HepG2 (cell line): ENCODE data around the gene IQCE. TPM values are rescaled to one million over a fixed set of nuclear protein-coding genes. Genes with fewer than 3 reads are reported as not detected.
A peak's percentile ranks its signal among the peaks of the same experiment; 100 is the strongest.

Experiments
- ATAC-seq: fragments of 200-7000 bp; cut with Tn5 transposase; 3 replicates; pipeline ENCODE4 v1.9.1; 2020; ENCODE audit warnings: mild to moderate bottlenecking, moderate library complexity
- BruUV-seq: library from RNA; stranded (reverse); fragments of 400-500 nt; replicated peaks from 2 replicates; lab custom pipeline; 2021; lab: Mats Ljungman, UMichigan
- CTCF ChIA-PET: fragments of 300-600 bp; formaldehyde crosslinking; extraction: SDS; loops from one replicate; lab custom pipeline; 2021; ENCODE audit warnings: low total read pairs, inconsistent platforms, low intra/inter-chr PET ratio; lab: Yijun Ruan, JAX
- POLR2A ChIA-PET: fragments of 350-600 bp; sonication (Branson Sonifier 250); formaldehyde crosslinking; loops from one replicate; lab custom pipeline; 2020; ENCODE audit warnings: antibody characterized with exemption, inconsistent platforms; lab: Yijun Ruan, JAX
- DNase-seq: peaks from one replicate; pipeline ENCODE4 v3.0.0-alpha.2; 2015; ENCODE audit warnings: low spot score
- FAIRE-seq: peaks from 3 replicates; lab custom pipeline; 2011; peaks lifted over from hg19 to GRCh38; lab: Jason Lieb, UNC
- H2AFZ ChIP-seq: one replicate; pipeline ENCODE4 v1.6.1; 2011; ENCODE audit warnings: low read length, inconsistent platforms
- H3K27ac ChIP-seq: fragments of 300-600 bp; 3 replicates; pipeline ENCODE4 v1.8.0; 2011; ENCODE audit warnings: mixed run types, mild to moderate bottlenecking, mixed read lengths, low read length, inconsistent platforms; ENCODE audit not compliant: insufficient read depth; ENCODE audit errors: extremely low read length
- H3K27me3 ChIP-seq, 2 experiments: fragments of 200-600 bp in 1 of 2; 2 replicates in 1 of 2; 3 replicates in 1 of 2; pipeline versions ENCODE4 v1.6.0 to v1.8.0; 2011; ENCODE audit warnings: low read length in 2 of 2, mild to moderate bottlenecking in 2 of 2, moderate library complexity in 2 of 2, inconsistent platforms in 1 of 2; ENCODE audit not compliant: insufficient read depth in 2 of 2, control insufficient read depth in 1 of 2
- H3K36me3 ChIP-seq, 2 experiments: fragments of 200-600 bp in 1 of 2; replicated peaks in 1 of 2; 2 replicates in 1 of 2; 3 replicates in 1 of 2; pipeline versions ENCODE4 v1.5.1 to v1.8.0; 2011; ENCODE audit warnings: low read length in 2 of 2, inconsistent platforms in 1 of 2; ENCODE audit not compliant: insufficient read depth in 2 of 2, control insufficient read depth in 1 of 2
- H3K4me1 ChIP-seq: 2 replicates; pipeline ENCODE4 v1.5.1; 2012; ENCODE audit warnings: low read length, inconsistent platforms; ENCODE audit not compliant: insufficient read depth
- H3K4me2 ChIP-seq: 2 replicates; pipeline ENCODE4 v1.6.0; 2011; ENCODE audit warnings: low read depth, low read length, inconsistent platforms
- H3K4me3 ChIP-seq, 3 experiments: fragments of 200-600 bp in 1 of 3; sonication (generic), shearing (Covaris generic) in 1 of 3; replicated peaks in 1 of 3; 2 replicates each; pipeline ENCODE4 v1.5.1; 2011 to 2016; ENCODE audit warnings: low read length in 3 of 3, inconsistent platforms in 2 of 3, low read depth in 2 of 3, mild to moderate bottlenecking in 2 of 3, control low read depth in 1 of 3, mixed read lengths in 1 of 3; ENCODE audit not compliant: insufficient read depth in 1 of 3
- H3K79me2 ChIP-seq: one replicate; pipeline ENCODE4 v1.6.1; 2011; ENCODE audit warnings: low read length, inconsistent platforms; ENCODE audit not compliant: insufficient read depth
- H3K9ac ChIP-seq: 2 replicates; pipeline ENCODE4 v1.6.0; 2011; ENCODE audit warnings: mild to moderate bottlenecking, low read depth, low read length, inconsistent platforms; ENCODE audit not compliant: insufficient read depth
- H3K9me3 ChIP-seq: 2 replicates; pipeline ENCODE4 v1.5.1; 2012; ENCODE audit warnings: mild to moderate bottlenecking, low read length
- H4K20me1 ChIP-seq: 2 replicates; pipeline ENCODE4 v1.6.0; 2011; ENCODE audit warnings: inconsistent platforms, mild to moderate bottlenecking, low read length, moderate library complexity; ENCODE audit not compliant: insufficient read depth
- ARHGAP35 ChIP-seq: sonication (generic); formaldehyde crosslinking; IDR thresholded peaks from 2 replicates; pipeline ENCODE4 v1.9.0; 2022; ENCODE audit warnings: mild to moderate bottlenecking, inconsistent platforms, moderate library complexity, missing genetic modification reagents, borderline replicate concordance
- ARID2 ChIP-seq: sonication (generic); formaldehyde crosslinking; IDR thresholded peaks from 2 replicates; pipeline ENCODE4 v1.8.1; 2022; ENCODE audit warnings: mild to moderate bottlenecking, missing genetic modification reagents, borderline replicate concordance
- HNRNPL ChIP-seq: fragments of 200-400 bp; formaldehyde crosslinking; IDR thresholded peaks from 2 replicates; pipeline ENCODE4 v1.6.1; 2017; ENCODE audit warnings: mild to moderate bottlenecking, low read depth, low read length
- IRX3 ChIP-seq: sonication (generic); formaldehyde crosslinking; IDR thresholded peaks from 2 replicates; pipeline ENCODE4 v1.8.1; 2023; ENCODE audit warnings: mild to moderate bottlenecking, low read depth, missing genetic modification reagents, borderline replicate concordance
- KLF15 ChIP-seq: sonication (generic); formaldehyde crosslinking; IDR thresholded peaks from 2 replicates; pipeline ENCODE4 v1.8.1; 2023; ENCODE audit warnings: borderline replicate concordance, mild to moderate bottlenecking, inconsistent platforms, missing genetic modification reagents, mixed read lengths
- MAZ ChIP-seq, 2 experiments: sonication (generic) in 1 of 2; formaldehyde crosslinking in 1 of 2; IDR thresholded peaks; 2 replicates each; pipeline versions ENCODE4 v1.5.0 to v1.6.1; 2012 to 2020; ENCODE audit warnings: low read depth in 2 of 2, mild to moderate bottlenecking in 2 of 2, borderline replicate concordance in 1 of 2, improper control_type of control experiment in 1 of 2, low read length in 1 of 2, missing genetic modification reagents in 1 of 2, moderate library complexity in 1 of 2
- SOX6 ChIP-seq, 2 experiments: fragments of 450-650 bp in 1 of 2; sonication (generic) in 1 of 2; formaldehyde crosslinking in 1 of 2; IDR thresholded peaks; 2 replicates each; pipeline versions ENCODE4 v1.4.0 to v1.6.1; 2017 to 2020; ENCODE audit warnings: antibody characterized with exemption in 1 of 2, mild to moderate bottlenecking in 1 of 2, missing genetic modification reagents in 1 of 2
- UBTF ChIP-seq: sonication (generic); formaldehyde crosslinking; IDR thresholded peaks from 2 replicates; pipeline ENCODE4 v1.4.0; 2020; ENCODE audit warnings: mild to moderate bottlenecking, missing genetic modification reagents
- ZNF292 ChIP-seq: sonication (generic); formaldehyde crosslinking; IDR thresholded peaks from 2 replicates; pipeline ENCODE4 v1.8.1; 2022; ENCODE audit warnings: mild to moderate bottlenecking, low read depth, missing genetic modification reagents, borderline replicate concordance
- ZNF616 ChIP-seq: sonication (generic); formaldehyde crosslinking; IDR thresholded peaks from 2 replicates; pipeline ENCODE4 v1.5.0; 2020; ENCODE audit warnings: low read depth, mild to moderate bottlenecking, missing genetic modification reagents
- ZNF687 ChIP-seq: sonication (generic); formaldehyde crosslinking; IDR thresholded peaks from 2 replicates; pipeline ENCODE4 v1.5.1; 2020; ENCODE audit warnings: mild to moderate bottlenecking, missing genetic modification reagents, moderate library complexity
- ZNF768 ChIP-seq: sonication (generic); formaldehyde crosslinking; IDR thresholded peaks from 2 replicates; pipeline ENCODE4 v1.4.0; 2020; ENCODE audit warnings: missing genetic modification reagents
- ZSCAN9 ChIP-seq: IDR thresholded peaks from 2 replicates; pipeline ENCODE4 v1.6.1; 2016; ENCODE audit warnings: borderline replicate concordance
- WGBS: methylation state at CpG from one replicate; pipeline ENCODE4 v1.1.6; 2017; ENCODE audit warnings: low lambda C conversion rate; 5-methylcytosine and 5-hydroxymethylcytosine counted together
- in situ Hi-C: cut with HindIII; loops from 2 replicates; pipeline ENCODE4 v1.10.0; 2017; ENCODE audit warnings: low pct_unique_long_range_greater_than_20kb; ENCODE audit not compliant: extremely low pct_ligation_motif_present
- intact Hi-C: fragments of 100-400 bp; cut with micrococcal nuclease; formaldehyde crosslinking; loops from one replicate; pipeline ENCODE4 v1.10.0; 2022; ENCODE audit not compliant: unreplicated experiment
- polyA plus RNA-seq, 8 experiments: library from polyadenylated mRNA; depleted of rRNA in 3 of 8; stranded (reverse) in 7 of 8; unstranded in 1 of 8; fragments of >200 nt; fragmentation: Illumina TruSeq in 4 of 8; extraction: Trizol in 4 of 8; gene quantifications; 2 replicates each; pipeline versions ENCODE4 v1.2.1 to v1.2.3, GENCODE V29; 2011 to 2016; ENCODE audit warnings: low read depth in 4 of 8, missing spikeins in 1 of 8, mixed read lengths in 1 of 8; ENCODE audit not compliant: insufficient read depth in 1 of 8
- total RNA-seq, 5 experiments: library from RNA; depleted of rRNA; stranded (reverse); fragments of >200 nt; fragmentation: Illumina TruSeq; extraction: Trizol; gene quantifications; 2 replicates each; pipeline ENCODE4 v1.2.3, GENCODE V29; 2016; ENCODE audit warnings: low read depth in 1 of 5
- TF ChIP-seq, protein P1 (sequence below): sonication (generic); formaldehyde crosslinking; IDR thresholded peaks from 2 replicates; pipeline ENCODE4 v1.4.0; 2020; ENCODE audit warnings: missing genetic modification reagents, low read depth, mild to moderate bottlenecking, borderline replicate concordance
- TF ChIP-seq, protein P2 (sequence below): IDR thresholded peaks from 2 replicates; pipeline ENCODE4 v1.6.1; 2012; ENCODE audit warnings: inconsistent platforms

Gene IQCE
- total and polyA plus RNA-seq, 2 of the 13 experiments (the other 11 are each of a cell fraction or from before 2014, with no cell fraction given) = 1.5 to 2.5 TPM

- no peak for FAIRE-seq
- no peak overlapping the region for H3K9ac ChIP-seq
- BruUV-seq = no TSS peak
- ATAC-seq = peak; percentile 37; the same call in 2 of the 3 replicates
- WGBS = 2% methylated on average over 7 of the region's 18 CpGs
- H4K20me1 ChIP-seq = no peaks in the 10 kb centered on the region
- ChIA-PET CTCF (no interaction called here), POLR2A (no interaction called here)
- H2AFZ ChIP-seq = no peak overlapping the region
- H3K4me2 ChIP-seq = peak overlapping the region; percentile 83
- H3K4me3 ChIP-seq = peak overlapping the region; percentile 19 to 71 (median 46); a peak in 4 of 6 replicates
- in situ Hi-C loops (no loop called here), intact Hi-C loops (no loop called here)
- H3K36me3 ChIP-seq = no peaks in the 10 kb centered on the region
- no peaks in the 10 kb centered on the region for H3K9me3 ChIP-seq
- H3K27me3 ChIP-seq = peaks cover 10 to 82% of the 10 kb centered on the region in 2 experiments; a peak in 4 of 5 replicates
- H3K4me1 ChIP-seq = peaks cover 79% of the 10 kb centered on the region
- no peak for DNase-seq
- H3K27ac ChIP-seq = no peak overlapping the region
- H3K79me2 ChIP-seq = no peaks in the 10 kb centered on the region
- TF ChIP-seq, protein P1, sequence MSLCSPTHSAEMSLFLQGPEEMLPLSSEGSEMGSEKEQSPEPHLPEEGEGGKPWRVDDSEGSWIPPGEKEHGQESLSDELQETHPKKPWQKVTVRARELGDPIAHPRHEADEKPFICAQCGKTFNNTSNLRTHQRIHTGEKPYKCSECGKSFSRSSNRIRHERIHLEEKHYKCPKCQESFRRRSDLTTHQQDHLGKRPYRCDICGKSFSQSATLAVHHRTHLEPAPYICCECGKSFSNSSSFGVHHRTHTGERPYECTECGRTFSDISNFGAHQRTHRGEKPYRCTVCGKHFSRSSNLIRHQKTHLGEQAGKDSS (CRISPR knock-in tag) = 0 out of 2 replicates have a peak, but pooled peaks have one; percentile 46
- TF ChIP-seq MAZ (IDR thresholded peaks at IDR 0.05; ENCODE audit: borderline replicate concordance, low read depth, low read length) (no peak), MAZ (CRISPR knock-in tag; IDR thresholded peaks at IDR 0.05; ENCODE audit: low read depth) (0 out of 2 replicates have a peak, but pooled peaks have one; percentile 43), ZNF616 (0 out of 2 replicates have a peak, but pooled peaks have one; percentile 48), IRX3 (0 out of 2 replicates have a peak, but pooled peaks have one; percentile 28), ARID2 (CRISPR knock-in tag) (peak; percentile 25; the same call in 1 of the 2 replicates), ZNF687 (CRISPR knock-in tag) (peak; percentile 83), ARHGAP35 (CRISPR knock-in tag) (no peak), SOX6 (IDR thresholded peaks at IDR 0.05) (no peak), SOX6 (CRISPR knock-in tag; IDR thresholded peaks at IDR 0.05) (0 out of 2 replicates have a peak, but pooled peaks have one; percentile 11), ZNF292 (CRISPR knock-in tag) (0 out of 2 replicates have a peak, but pooled peaks have one; percentile 10), HNRNPL (no peak), UBTF (CRISPR knock-in tag) (0 out of 2 replicates have a peak, but pooled peaks have one; percentile 6), ZSCAN9 (CRISPR knock-in tag) (no peak), KLF15 (CRISPR knock-in tag) (no peak), ZNF768 (0 out of 2 replicates have a peak, but pooled peaks have one; percentile 24)
- TF ChIP-seq, protein P2, sequence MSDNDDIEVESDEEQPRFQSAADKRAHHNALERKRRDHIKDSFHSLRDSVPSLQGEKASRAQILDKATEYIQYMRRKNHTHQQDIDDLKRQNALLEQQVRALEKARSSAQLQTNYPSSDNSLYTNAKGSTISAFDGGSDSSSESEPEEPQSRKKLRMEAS = peak; percentile 61
Measured at GRCh38 chr7:2511769-2512168, 47.0 kb upstream of the IQCE start.
